ENCODE measurements around the gene KDM2B. TPM values are rescaled to one million over a fixed set of nuclear protein-coding genes. Genes with fewer than 3 reads are reported as not detected.

The KDM2B gene
- total and polyA plus RNA-seq, 4 experiments from 2014 or later: 7.7 to 101 (median 59.6) TPM

DNA sequence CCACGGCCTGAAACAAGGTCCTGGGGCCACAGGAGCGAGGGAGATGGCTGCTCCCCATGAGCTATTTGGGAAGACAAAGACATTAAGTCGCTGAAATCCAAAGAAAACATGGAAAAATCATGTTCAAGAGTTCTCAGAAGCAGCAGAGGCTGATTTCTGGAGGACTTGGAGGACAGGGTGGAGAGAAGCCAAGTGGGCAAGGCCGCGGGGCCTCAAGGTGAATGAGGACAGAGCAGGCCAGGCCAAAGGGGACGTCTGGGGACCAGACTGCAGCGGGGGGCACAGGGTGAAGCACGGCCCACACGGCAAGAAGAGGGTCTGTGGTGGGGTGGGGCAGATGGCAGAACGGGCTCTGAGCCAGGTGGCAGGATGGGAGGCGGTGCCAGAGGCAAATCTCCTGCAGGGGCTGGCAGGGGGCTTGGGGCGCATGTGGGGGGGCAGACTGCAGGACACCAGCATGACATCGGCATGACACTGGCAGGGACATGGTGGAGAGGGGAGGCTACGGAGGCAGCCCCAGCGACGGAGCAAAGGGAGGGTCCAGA is 132.0 kb downstream of the KDM2B start:
- H3K9me3 Mint-ChIP-seq: no peaks in the 10 kb centered on the region
- H3K36me3 Mint-ChIP-seq: peaks cover 10 to 38% of the 10 kb centered on the region in 2 donors
- DNase-seq: no peak
- Histone ChIP-seq H3K4me3 (ENCODE audit: low read length in 2 of 2) (no peak overlapping the region), H3K9me3 (ENCODE audit: control insufficient read depth in 1 of 2, low read length in 2 of 2) (no peaks in the 10 kb centered on the region), H3K4me1 (ENCODE audit: insufficient read depth, low read length) (peaks cover 5% of the 10 kb centered on the region), H3K27me3 (ENCODE audit: insufficient read depth, low read length) (no peaks in the 10 kb centered on the region), H3K27ac (ENCODE audit: low read depth, low read length) (no peak overlapping the region), H3K36me3 (ENCODE audit: insufficient read depth, low read length) (peaks cover 17% of the 10 kb centered on the region)
- H3K27me3 Mint-ChIP-seq: no peaks in the 10 kb centered on the region
- peak overlapping the region in 3 of 7 donors; percentile 24 to 70 (median 60) for H3K27ac Mint-ChIP-seq
- intact Hi-C loops (cut with micrococcal nuclease): no loop called here
- peaks cover 12 to 28% (median 20%) of the 10 kb centered on the region in 4 donors for H3K4me1 Mint-ChIP-seq
- H3K4me3 Mint-ChIP-seq: no peak overlapping the region
- ChIA-PET POLR2A (ENCODE audit: partially characterized antibody) (interaction anchor here (1.2 kb wide), 1 partner anchor 49 kb away, joined by 3 read pairs; no protein-coding TSS in a partner anchor), CTCF (ENCODE audit: partially characterized antibody) (interaction anchor here (0.8 to 1.4 kb wide), 4 partner anchors 17 to 113 kb away, joined by 3 to 6 read pairs (median 3); no protein-coding TSS in a partner anchor)

DNA sequence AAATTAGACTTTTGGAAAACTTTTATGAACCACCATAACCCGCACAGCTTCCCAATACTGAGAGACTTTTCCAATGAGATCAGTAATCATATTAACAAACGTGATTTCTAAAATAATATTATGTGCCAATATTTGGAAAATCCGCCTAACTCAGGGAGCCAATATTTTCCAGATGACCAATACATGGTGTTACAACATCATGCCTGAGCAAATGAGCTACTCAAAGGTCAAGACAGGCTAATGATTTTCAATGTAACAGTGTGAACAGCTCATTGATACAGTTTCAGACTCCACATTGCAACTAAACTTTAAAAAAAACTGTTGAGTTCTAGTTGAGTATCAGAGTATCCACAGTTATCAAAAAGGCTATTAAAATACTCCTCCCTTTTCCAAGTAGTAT is 134.1 kb downstream of the KDM2B start:
- Mint-ChIP-seq H3K4me1 (peaks cover 10 to 21% (median 13%) of the 10 kb centered on the region in 4 donors), H3K27me3 (no peaks in the 10 kb centered on the region), H3K4me3 (no peak overlapping the region), H3K9me3 (no peaks in the 10 kb centered on the region), H3K27ac (peak overlapping the region in 1 of 7 donors; percentile 37), H3K36me3 (peaks cover 8 to 37% of the 10 kb centered on the region in 2 donors)
- H3K27ac ChIP-seq (ENCODE audit: low read depth, low read length): no peak overlapping the region
- H3K27me3 ChIP-seq (ENCODE audit: insufficient read depth, low read length): no peaks in the 10 kb centered on the region
- no peak overlapping the region for H3K4me3 ChIP-seq (ENCODE audit: low read length in 2 of 2)
- no peaks in the 10 kb centered on the region for H3K9me3 ChIP-seq (ENCODE audit: control insufficient read depth in 1 of 2, low read length in 2 of 2)
- no peak for DNase-seq
- ChIA-PET CTCF (ENCODE audit: partially characterized antibody) (interaction anchor here (0.9 to 1.3 kb wide), 3 partner anchors 10 to 56 kb away, joined by 3 to 5 read pairs (median 3); no protein-coding TSS in a partner anchor), POLR2A (ENCODE audit: partially characterized antibody) (interaction anchor here (0.7 kb wide), 2 partner anchors 33 to 46 kb away, joined by 3 to 4 read pairs; partner anchors contain the start of gene RNF34)
- intact Hi-C loops (cut with micrococcal nuclease): no loop called here
- peaks cover 24% of the 10 kb centered on the region for H3K36me3 ChIP-seq (ENCODE audit: insufficient read depth, low read length)
- H3K4me1 ChIP-seq (ENCODE audit: insufficient read depth, low read length): no peaks in the 10 kb centered on the region

DNA sequence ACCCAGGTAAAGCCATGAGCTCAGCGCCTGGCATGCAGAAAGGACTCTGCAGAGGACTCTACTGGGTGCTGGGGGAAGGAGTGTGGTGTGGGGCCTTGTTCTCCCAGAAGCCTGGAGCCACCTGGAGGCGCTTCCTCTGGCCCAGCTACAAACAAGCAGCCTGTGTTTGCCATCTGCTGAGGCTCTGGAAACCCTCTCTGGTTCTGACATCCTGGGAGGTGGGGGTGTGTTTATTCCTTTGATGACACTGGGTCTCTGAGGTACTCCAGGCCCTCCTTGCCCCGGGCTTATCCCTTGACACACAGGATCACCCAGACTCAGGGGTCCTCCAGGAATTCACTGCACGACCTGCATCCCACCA is 136.0 kb downstream of the KDM2B start:
- Mint-ChIP-seq H3K4me3 (no peak overlapping the region), H3K27ac (peak overlapping the region in 2 of 7 donors; percentile 46 to 57), H3K27me3 (no peaks in the 10 kb centered on the region), H3K9me3 (no peaks in the 10 kb centered on the region), H3K36me3 (peaks cover 14 to 46% of the 10 kb centered on the region in 2 donors), H3K4me1 (peaks cover 7 to 14% (median 8%) of the 10 kb centered on the region in 4 donors)
- ChIA-PET CTCF (ENCODE audit: partially characterized antibody) (interaction anchor here (1.1 to 5.6 kb wide), 3 partner anchors 10 to 111 kb away, joined by 3 to 93 read pairs (median 4); no protein-coding TSS in a partner anchor), POLR2A (ENCODE audit: partially characterized antibody) (no interaction called here)
- no peak overlapping the region for H3K4me3 ChIP-seq (ENCODE audit: low read length in 2 of 2)
- no peaks in the 10 kb centered on the region for H3K9me3 ChIP-seq (ENCODE audit: control insufficient read depth in 1 of 2, low read length in 2 of 2)
- no peaks in the 10 kb centered on the region for H3K4me1 ChIP-seq (ENCODE audit: insufficient read depth, low read length)
- intact Hi-C loops (cut with micrococcal nuclease): no loop called here
- H3K27ac ChIP-seq (ENCODE audit: low read depth, low read length): no peak overlapping the region
- DNase-seq: no peak
- H3K36me3 ChIP-seq (ENCODE audit: insufficient read depth, low read length): peaks cover 40% of the 10 kb centered on the region
- H3K27me3 ChIP-seq (ENCODE audit: insufficient read depth, low read length): no peaks in the 10 kb centered on the region

DNA sequence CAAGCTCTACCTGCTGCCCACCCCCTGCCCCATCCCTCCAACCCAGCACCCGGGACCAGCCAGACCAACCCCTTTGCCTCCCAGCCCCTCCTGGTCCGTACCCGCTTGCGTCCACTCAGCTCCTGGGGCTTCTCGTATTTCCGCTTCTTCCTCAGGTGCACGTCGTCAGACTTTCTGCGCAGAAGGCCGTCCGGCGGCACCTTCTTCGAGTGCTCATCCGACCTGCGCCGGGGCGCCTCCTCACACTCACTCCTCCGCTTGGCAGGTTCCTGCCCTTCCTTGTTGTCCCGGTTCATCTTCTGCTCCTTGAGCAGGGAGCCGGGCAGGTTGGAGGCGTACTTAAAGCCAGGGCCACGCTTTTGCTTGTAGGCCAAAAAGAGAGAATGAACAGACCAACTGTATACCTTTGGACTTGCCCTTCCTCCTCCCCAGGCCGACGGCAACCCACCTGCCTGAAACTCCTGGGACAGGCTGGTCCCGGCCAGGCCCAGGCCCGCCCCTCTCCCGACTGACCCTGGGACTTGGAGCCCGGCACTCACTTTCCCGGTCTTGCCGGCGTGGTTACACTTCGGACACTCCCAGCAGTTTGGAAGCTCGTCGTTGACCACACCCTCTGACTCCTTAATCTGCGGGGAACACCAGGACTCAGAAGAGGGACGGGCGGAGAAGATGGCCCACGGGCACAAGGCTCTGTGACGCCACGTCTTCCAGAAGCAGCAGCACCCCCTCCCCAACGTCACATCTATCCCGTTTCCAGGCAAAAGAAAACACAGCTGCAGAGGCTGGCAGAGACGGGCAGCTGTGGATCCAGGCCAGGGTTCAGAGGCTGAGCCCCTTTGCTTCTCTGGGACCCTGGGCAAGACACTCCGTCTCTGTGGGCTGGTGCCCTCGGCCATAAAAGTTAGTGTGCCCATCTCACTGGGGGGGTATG is 136.6 kb downstream of the KDM2B start:
- no peaks in the 10 kb centered on the region for H3K4me1 ChIP-seq (ENCODE audit: insufficient read depth, low read length)
- Mint-ChIP-seq H3K27ac (peak overlapping the region in 1 of 7 donors; percentile 29), H3K27me3 (no peaks in the 10 kb centered on the region), H3K9me3 (no peaks in the 10 kb centered on the region), H3K36me3 (peaks cover 18 to 48% of the 10 kb centered on the region in 2 donors), H3K4me1 (peaks cover 5 to 8% (median 6%) of the 10 kb centered on the region in 4 donors), H3K4me3 (no peak overlapping the region)
- H3K36me3 ChIP-seq (ENCODE audit: insufficient read depth, low read length): peaks cover 44% of the 10 kb centered on the region
- H3K27me3 ChIP-seq (ENCODE audit: insufficient read depth, low read length): no peaks in the 10 kb centered on the region
- ChIA-PET POLR2A (ENCODE audit: partially characterized antibody) (no interaction called here), CTCF (ENCODE audit: partially characterized antibody) (interaction anchor here (0.9 to 5.6 kb wide), 20 partner anchors 10 to 238 kb away, joined by 3 to 93 read pairs (median 10); partner anchors contain the start of gene RNF34)
- no peaks in the 10 kb centered on the region for H3K9me3 ChIP-seq (ENCODE audit: control insufficient read depth in 1 of 2, low read length in 2 of 2)
- no peak overlapping the region for H3K27ac ChIP-seq (ENCODE audit: low read depth, low read length)
- intact Hi-C loops (cut with micrococcal nuclease): loop anchor here (1.0 kb wide), 1 partner anchor 110 kb away; no protein-coding TSS in a partner anchor
- no peak overlapping the region for H3K4me3 ChIP-seq (ENCODE audit: low read length in 2 of 2)
- DNase-seq: no peak

DNA sequence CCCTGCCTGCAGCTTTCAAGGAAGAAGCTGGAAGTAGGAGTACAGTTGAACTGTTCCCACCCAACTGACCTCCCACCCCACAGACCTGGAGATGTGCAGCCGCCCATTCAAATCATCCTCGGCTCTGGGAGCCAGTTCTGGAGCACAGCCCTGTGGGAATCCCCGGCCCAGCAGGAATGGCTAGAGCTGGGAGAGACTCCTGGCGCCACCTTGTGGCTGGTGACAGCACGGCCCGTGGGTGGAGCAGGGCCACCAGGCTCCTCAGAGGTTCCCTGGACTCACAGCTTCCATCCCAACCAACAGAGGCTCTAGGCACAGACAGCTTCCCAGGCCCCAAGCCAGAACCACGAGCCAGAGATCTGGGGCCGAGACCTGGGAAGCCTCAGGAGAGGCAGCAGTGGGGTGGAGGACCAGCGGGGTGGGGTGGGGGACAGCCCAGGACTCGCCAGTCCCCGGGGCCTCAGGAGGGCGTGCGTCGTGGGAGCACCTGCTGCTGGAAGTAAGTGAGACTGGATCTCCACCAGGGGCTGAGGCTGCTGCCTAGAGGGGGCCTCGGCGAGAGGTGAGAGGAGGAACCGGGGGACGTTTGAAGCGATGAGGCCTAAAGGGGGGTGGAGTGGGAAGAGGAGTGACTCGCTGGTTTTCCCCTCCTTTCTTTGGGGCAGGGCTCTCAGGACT is 137.5 kb downstream of the KDM2B start:
- Mint-ChIP-seq H3K4me1 (peaks cover 0 to 5% (median 3%) of the 10 kb centered on the region in 4 donors), H3K27ac (peak overlapping the region in 4 of 7 donors; percentile 42 to 87 (median 68)), H3K4me3 (no peak overlapping the region), H3K9me3 (no peaks in the 10 kb centered on the region), H3K36me3 (peaks cover 18 to 50% of the 10 kb centered on the region in 2 donors), H3K27me3 (no peaks in the 10 kb centered on the region)
- Histone ChIP-seq H3K27me3 (ENCODE audit: insufficient read depth, low read length) (no peaks in the 10 kb centered on the region), H3K27ac (ENCODE audit: low read depth, low read length) (no peak overlapping the region), H3K4me1 (ENCODE audit: insufficient read depth, low read length) (no peaks in the 10 kb centered on the region), H3K36me3 (ENCODE audit: insufficient read depth, low read length) (peaks cover 52% of the 10 kb centered on the region), H3K4me3 (ENCODE audit: low read length in 2 of 2) (no peak overlapping the region), H3K9me3 (ENCODE audit: control insufficient read depth in 1 of 2, low read length in 2 of 2) (no peaks in the 10 kb centered on the region)
- intact Hi-C loops (cut with micrococcal nuclease): loop anchor here (1.0 kb wide), 1 partner anchor 109 kb away; no protein-coding TSS in a partner anchor
- ChIA-PET CTCF (ENCODE audit: partially characterized antibody) (interaction anchor here (0.6 to 5.6 kb wide), 34 partner anchors 11 to 663 kb away, joined by 3 to 93 read pairs (median 6); partner anchors contain the start of genes RNF34 and TMEM120B), POLR2A (ENCODE audit: partially characterized antibody) (interaction anchor here (0.7 to 1.5 kb wide), 3 partner anchors 24 to 42 kb away, joined by 3 to 6 read pairs (median 5); no protein-coding TSS in a partner anchor)
- peak; percentile 44 to 60 (median 50) for DNase-seq

DNA sequence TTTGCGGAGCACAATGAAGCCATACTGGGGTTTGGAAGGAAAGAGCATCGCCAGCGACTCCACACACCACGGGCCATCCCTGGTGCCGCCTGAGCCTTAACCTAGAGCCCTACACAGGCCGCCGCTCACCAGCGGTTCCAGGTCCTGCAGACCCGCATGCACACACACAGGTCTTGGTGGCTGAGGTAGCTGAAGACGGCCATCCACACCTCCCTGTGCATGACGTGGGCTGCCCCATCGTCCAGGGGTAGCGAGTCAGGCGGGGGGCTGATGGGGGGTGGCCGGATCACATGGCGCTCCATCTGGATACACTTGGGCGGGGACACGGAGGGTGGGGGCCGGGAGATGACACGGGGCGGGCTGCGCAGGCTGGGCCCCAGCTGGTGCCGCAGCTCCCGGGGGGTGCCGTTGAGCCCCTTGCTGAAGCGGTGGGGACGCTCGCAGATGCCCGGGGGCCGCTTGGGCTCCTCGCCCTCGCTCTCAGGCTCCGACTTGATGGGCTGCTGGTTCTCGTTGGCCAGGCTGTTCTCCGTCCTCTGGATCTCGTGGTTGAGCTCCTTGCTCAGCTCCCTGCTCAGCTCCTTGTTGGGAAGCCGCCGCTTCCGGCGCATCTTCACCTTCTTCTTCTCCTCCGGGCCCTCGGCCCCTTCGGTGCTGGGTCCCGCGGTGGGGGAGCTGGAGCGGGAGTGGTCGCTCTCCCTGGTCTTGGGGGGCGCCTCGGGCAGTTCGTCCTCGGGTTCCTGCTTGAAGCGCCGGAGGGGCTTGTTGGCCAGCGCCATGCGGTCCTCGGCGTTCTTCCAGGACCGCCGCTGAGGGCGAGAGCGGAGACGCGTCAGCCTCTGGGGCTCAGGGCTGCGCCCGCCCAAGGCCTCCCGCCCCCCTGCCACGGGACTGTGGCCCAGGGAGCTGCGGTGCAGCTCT is 138.5 kb downstream of the KDM2B start:
- Histone ChIP-seq H3K4me3 (ENCODE audit: low read length in 2 of 2) (no peak overlapping the region), H3K27ac (ENCODE audit: low read depth, low read length) (no peak overlapping the region), H3K36me3 (ENCODE audit: insufficient read depth, low read length) (peaks cover 52% of the 10 kb centered on the region), H3K27me3 (ENCODE audit: insufficient read depth, low read length) (no peaks in the 10 kb centered on the region), H3K4me1 (ENCODE audit: insufficient read depth, low read length) (no peaks in the 10 kb centered on the region), H3K9me3 (ENCODE audit: control insufficient read depth in 1 of 2, low read length in 2 of 2) (no peaks in the 10 kb centered on the region)
- peaks cover 27 to 58% of the 10 kb centered on the region in 2 donors for H3K36me3 Mint-ChIP-seq
- ChIA-PET POLR2A (ENCODE audit: partially characterized antibody) (interaction anchor here (0.7 to 1.5 kb wide), 3 partner anchors 25 to 41 kb away, joined by 3 to 6 read pairs (median 5); no protein-coding TSS in a partner anchor), CTCF (ENCODE audit: partially characterized antibody) (interaction anchor here (0.6 to 5.6 kb wide), 33 partner anchors 10 to 662 kb away, joined by 3 to 93 read pairs (median 6); partner anchors contain the start of gene RNF34)
- no peak overlapping the region for H3K4me3 Mint-ChIP-seq
- intact Hi-C loops (cut with micrococcal nuclease): no loop called here
- H3K27ac Mint-ChIP-seq: no peak overlapping the region
- peaks cover 0 to 5% (median 3%) of the 10 kb centered on the region in 4 donors for H3K4me1 Mint-ChIP-seq
- H3K27me3 Mint-ChIP-seq: no peaks in the 10 kb centered on the region
- no peaks in the 10 kb centered on the region for H3K9me3 Mint-ChIP-seq
- DNase-seq: no peak
